Measurements from ENCODE around the gene KMT2C.

- TF ChIP-seq CTCF (conservative IDR thresholded peaks at IDR 0.05): no peak
- no peak for TF ChIP-seq EZH2 (IDR thresholded peaks at IDR 0.05; ENCODE audit: low read depth)
Measured at GRCh38 chr7:152351168-152351567, 84.6 kb downstream of the KMT2C start.
